HepG2 (cell line): ENCODE results near the gene NEAT1. TPM values are rescaled to one million over a fixed set of nuclear protein-coding genes. Genes with fewer than 3 reads are reported as not detected.

Experiments used
- CBX1 ChIP-seq: IDR thresholded peaks from one replicate; pipeline ENCODE4 v1.6.1; 2016; ENCODE audit warnings: antibody characterized with exemption, low read depth
- FOXK1 ChIP-seq: sonication (generic); formaldehyde crosslinking; IDR thresholded peaks from 2 replicates; pipeline ENCODE4 v1.4.0; 2020; ENCODE audit warnings: low read depth, missing genetic modification reagents, borderline replicate concordance
- FOXP1 ChIP-seq, 2 experiments: fragments of 450-650 bp in 1 of 2; IDR thresholded peaks; 2 replicates each; pipeline ENCODE4 v1.6.1; 2017 to 2018; ENCODE audit warnings: antibody characterized with exemption in 1 of 2
- HDAC1 ChIP-seq: sonication (generic); formaldehyde crosslinking; IDR thresholded peaks from 2 replicates; pipeline ENCODE4 v1.5.1; 2020; ENCODE audit warnings: mild to moderate bottlenecking, missing genetic modification reagents
- HIC2 ChIP-seq: sonication (generic); formaldehyde crosslinking; IDR thresholded peaks from 2 replicates; pipeline ENCODE4 v1.9.0; 2022; ENCODE audit warnings: low read depth, missing genetic modification reagents
- HMGA1 ChIP-seq: sonication (generic); formaldehyde crosslinking; conservative IDR thresholded peaks from 2 replicates; pipeline ENCODE4 v1.4.0; 2020; ENCODE audit warnings: missing genetic modification reagents
- MIER3 ChIP-seq: IDR thresholded peaks from 2 replicates; pipeline ENCODE4 v1.6.1; 2016; ENCODE audit warnings: missing compliant biosample characterization, borderline replicate concordance
- MYPOP ChIP-seq: sonication (generic); formaldehyde crosslinking; IDR thresholded peaks from 2 replicates; pipeline ENCODE4 v1.8.1; 2023; ENCODE audit warnings: mild to moderate bottlenecking, moderate library complexity, missing genetic modification reagents
- NAIF1 ChIP-seq: sonication (generic); formaldehyde crosslinking; IDR thresholded peaks from 2 replicates; pipeline ENCODE4 v1.5.0; 2020; ENCODE audit warnings: mild to moderate bottlenecking, missing genetic modification reagents, borderline replicate concordance
- REXO4 ChIP-seq: sonication (generic); formaldehyde crosslinking; IDR thresholded peaks from 2 replicates; pipeline ENCODE4 v1.8.0; 2022; ENCODE audit warnings: missing genetic modification reagents, mild to moderate bottlenecking, borderline replicate concordance
- SNAI1 ChIP-seq: sonication (generic); formaldehyde crosslinking; IDR thresholded peaks from 2 replicates; pipeline ENCODE4 v1.5.0; 2020; ENCODE audit warnings: mild to moderate bottlenecking, missing genetic modification reagents, borderline replicate concordance
- SNAPC4 ChIP-seq: sonication (generic); formaldehyde crosslinking; IDR thresholded peaks from 2 replicates; pipeline ENCODE4 v1.4.0; 2020; ENCODE audit warnings: mild to moderate bottlenecking, missing genetic modification reagents
- TARDBP ChIP-seq: sonication (generic); formaldehyde crosslinking; IDR thresholded peaks from 2 replicates; pipeline ENCODE4 v1.8.0; 2022; ENCODE audit warnings: mild to moderate bottlenecking, missing genetic modification reagents
- TEAD3 ChIP-seq: optimal IDR thresholded peaks from 2 replicates; pipeline ENCODE3; 2016; ENCODE audit warnings: borderline replicate concordance
- TRAFD1 ChIP-seq: sonication (generic); formaldehyde crosslinking; IDR thresholded peaks from 2 replicates; pipeline ENCODE4 v1.5.1; 2020; ENCODE audit warnings: missing genetic modification reagents, mild to moderate bottlenecking, borderline replicate concordance
- ZNF24 ChIP-seq: fragments of 450-650 bp; IDR thresholded peaks from 2 replicates; pipeline ENCODE4 v1.6.1; 2017; ENCODE audit warnings: antibody characterized with exemption, mild to moderate bottlenecking
- ZNF446 ChIP-seq: sonication (generic); formaldehyde crosslinking; IDR thresholded peaks from 2 replicates; pipeline ENCODE4 v1.5.0; 2020; ENCODE audit warnings: mild to moderate bottlenecking, missing genetic modification reagents
- ZNF562 ChIP-seq: sonication (generic); formaldehyde crosslinking; IDR thresholded peaks from 2 replicates; pipeline ENCODE4 v1.8.0; 2022; ENCODE audit warnings: missing genetic modification reagents, borderline replicate concordance
- ZNF749 ChIP-seq: sonication (generic); formaldehyde crosslinking; IDR thresholded peaks from 2 replicates; pipeline ENCODE4 v1.8.0; 2022; ENCODE audit warnings: mild to moderate bottlenecking, missing genetic modification reagents, moderate library complexity, borderline replicate concordance
- ZNF777 ChIP-seq: sonication (generic); formaldehyde crosslinking; IDR thresholded peaks from 2 replicates; pipeline ENCODE4 v1.4.0; 2020; ENCODE audit warnings: missing genetic modification reagents
- polyA plus RNA-seq, 8 experiments: library from polyadenylated mRNA; depleted of rRNA in 3 of 8; stranded (reverse) in 7 of 8; unstranded in 1 of 8; fragments of >200 nt; fragmentation: Illumina TruSeq in 4 of 8; extraction: Trizol in 4 of 8; gene quantifications; 2 replicates each; pipeline versions ENCODE4 v1.2.1 to v1.2.3, GENCODE V29; 2011 to 2016; ENCODE audit warnings: low read depth in 4 of 8, missing spikeins in 1 of 8, mixed read lengths in 1 of 8; ENCODE audit not compliant: insufficient read depth in 1 of 8
- total RNA-seq, 5 experiments: library from RNA; depleted of rRNA; stranded (reverse); fragments of >200 nt; fragmentation: Illumina TruSeq; extraction: Trizol; gene quantifications; 2 replicates each; pipeline ENCODE4 v1.2.3, GENCODE V29; 2016; ENCODE audit warnings: low read depth in 1 of 5

NEAT1 gene
- total and polyA plus RNA-seq, 2 of the 13 experiments (the other 11 are each of a cell fraction or from before 2014, with no cell fraction given) = 20.5 to 41.2 TPM

GRCh38 chr11:65487467-65488272 is 65.1 kb downstream of the NEAT1 start (continued):
- no peak for TF ChIP-seq SNAPC4 (CRISPR knock-in tag)
- TF ChIP-seq ZNF777 = no peak
- TF ChIP-seq REXO4 (CRISPR knock-in tag) = no peak
- TF ChIP-seq MIER3 (CRISPR knock-in tag) = peak; percentile 63; the same call in 1 of the 2 replicates
- no peak for TF ChIP-seq FOXP1 (IDR thresholded peaks at IDR 0.05)
- 0 out of 2 replicates have a peak, but pooled peaks have one; percentile 32 for TF ChIP-seq FOXP1 (CRISPR knock-in tag; IDR thresholded peaks at IDR 0.05)
- TF ChIP-seq ZNF562 (CRISPR knock-in tag) = no peak
- no peak for TF ChIP-seq ZNF24
- TF ChIP-seq CBX1 = no peak
- no peak for TF ChIP-seq ZNF446 (CRISPR knock-in tag)
- peak; percentile 69 for TF ChIP-seq TEAD3 (CRISPR knock-in tag)
- TF ChIP-seq TRAFD1 (CRISPR knock-in tag) = no peak
- peak; percentile 56; the same call in 1 of the 2 replicates for TF ChIP-seq HIC2 (CRISPR knock-in tag)
- TF ChIP-seq FOXK1 (CRISPR knock-in tag) = peak; percentile 76
- TF ChIP-seq HDAC1 (CRISPR knock-in tag) = peak; percentile 81
- TF ChIP-seq ZNF749 = no peak
- no peak for TF ChIP-seq MYPOP (CRISPR knock-in tag)
- TF ChIP-seq TARDBP (CRISPR knock-in tag) = peak; percentile 36; the same call in 1 of the 2 replicates
- no peak for TF ChIP-seq HMGA1 (CRISPR knock-in tag)
- TF ChIP-seq SNAI1 (CRISPR knock-in tag) = no peak
- TF ChIP-seq NAIF1 (CRISPR knock-in tag) = no peak
